Amniotic epithelial cell (primary cell): Measurements from ENCODE around the gene EMC9.
"Not testable (repeated sequence)": the region's sequence is repeated elsewhere in the genome, so short reads cannot be mapped to it uniquely, and the experiment has no call there.

Experiments
- DNase-seq: peaks from one replicate; pipeline ENCODE4 v3.0.0-alpha.2; 2010; ENCODE audit warnings: low read depth

The EMC9 gene

DNA sequence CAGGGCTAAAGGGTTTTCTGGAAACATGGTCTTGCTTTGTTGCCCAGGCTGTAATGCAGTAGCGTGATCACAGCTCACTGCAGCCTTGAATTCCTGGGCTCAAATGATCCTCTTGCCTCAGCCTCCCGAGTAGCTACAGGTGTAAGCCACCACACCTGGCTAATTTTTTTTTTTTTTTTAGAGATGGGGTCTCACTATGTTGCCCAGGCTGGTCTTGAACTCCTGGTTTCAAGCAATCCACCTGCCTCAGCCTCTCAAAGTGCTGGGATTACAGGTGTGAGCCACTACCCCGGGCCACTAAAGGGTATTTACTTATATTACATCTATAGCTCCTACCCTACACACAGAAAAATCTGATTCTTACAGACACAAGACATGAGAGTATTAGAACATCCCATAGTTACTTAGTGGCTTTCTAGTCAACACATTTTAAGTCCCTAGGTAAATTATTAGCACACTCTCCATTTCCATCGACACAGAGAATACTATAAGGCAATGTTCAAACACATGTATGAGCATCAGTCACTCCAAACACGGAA is 33.0 kb downstream of the EMC9 start:
- DNase-seq, result no peak

DNA sequence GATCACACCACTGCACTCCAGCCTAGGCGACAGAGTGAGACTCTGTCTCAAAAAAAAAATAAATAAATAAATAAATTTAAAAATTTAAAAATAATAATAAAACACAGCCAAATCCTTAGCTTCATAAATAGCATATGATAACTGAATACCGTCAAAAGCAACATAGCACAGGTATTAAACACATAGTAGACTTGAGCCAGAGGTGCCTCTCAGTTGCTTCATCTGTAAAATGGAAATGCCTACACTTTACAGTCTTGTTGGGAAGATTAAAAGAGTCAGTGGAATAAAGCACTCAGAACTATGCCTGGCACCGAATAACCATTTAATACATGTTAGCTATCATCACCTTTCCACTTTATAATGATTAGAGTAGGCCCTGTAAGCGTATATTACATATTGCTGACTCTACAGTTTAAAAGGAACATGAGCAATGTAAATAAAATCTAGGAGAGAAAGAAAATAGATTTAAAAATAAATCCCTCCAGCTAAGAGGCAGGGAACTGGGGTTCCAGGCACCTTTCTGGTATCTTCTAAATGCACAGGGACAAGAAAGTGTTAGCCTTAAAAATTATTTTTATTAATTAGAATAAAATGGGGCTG is 34.6 kb downstream of the EMC9 start:
- no peak for DNase-seq

DNA sequence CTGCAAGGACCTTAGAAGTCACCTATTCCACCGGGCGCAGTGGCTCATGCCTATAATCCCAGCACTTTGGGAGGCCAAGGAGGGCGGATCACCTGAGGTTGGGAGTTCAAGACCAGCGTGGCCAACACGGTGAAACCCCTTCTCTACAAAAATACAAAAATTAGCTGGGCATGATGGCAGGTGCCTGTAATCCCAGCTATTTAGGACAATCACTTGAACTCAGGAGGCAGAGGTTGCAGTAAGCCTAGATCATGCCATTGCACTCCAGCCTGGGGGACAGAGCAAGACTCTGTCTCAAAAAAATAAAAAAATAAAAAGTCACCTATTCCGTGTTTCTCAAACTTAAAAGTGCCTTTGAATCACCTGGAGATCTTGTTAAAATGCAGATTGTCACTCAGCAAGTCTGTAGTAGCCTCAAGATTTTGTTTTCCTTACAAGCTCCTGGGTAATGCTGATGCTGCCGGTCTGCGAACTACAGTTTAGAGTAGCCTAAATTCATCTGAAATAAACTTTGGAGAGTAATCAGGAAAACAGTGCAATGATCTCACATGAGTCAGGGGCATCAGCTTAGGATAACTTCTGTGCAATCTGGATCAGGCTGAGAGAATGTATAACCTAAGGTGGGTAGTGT is 35.7 kb downstream of the EMC9 start:
- DNase-seq, result not testable (repeated sequence)

DNA sequence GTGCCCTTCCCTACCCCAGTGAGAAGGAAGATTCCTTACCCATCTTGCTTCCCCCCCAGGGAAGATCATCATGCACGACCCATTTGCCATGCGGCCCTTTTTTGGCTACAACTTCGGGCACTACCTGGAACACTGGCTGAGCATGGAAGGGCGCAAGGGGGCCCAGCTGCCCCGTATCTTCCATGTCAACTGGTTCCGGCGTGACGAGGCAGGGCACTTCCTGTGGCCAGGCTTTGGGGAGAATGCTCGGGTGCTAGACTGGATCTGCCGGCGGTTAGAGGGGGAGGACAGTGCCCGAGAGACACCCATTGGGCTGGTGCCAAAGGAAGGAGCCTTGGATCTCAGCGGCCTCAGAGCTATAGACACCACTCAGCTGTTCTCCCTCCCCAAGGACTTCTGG is 37.9 kb downstream of the EMC9 start:
- no peak for DNase-seq

DNA sequence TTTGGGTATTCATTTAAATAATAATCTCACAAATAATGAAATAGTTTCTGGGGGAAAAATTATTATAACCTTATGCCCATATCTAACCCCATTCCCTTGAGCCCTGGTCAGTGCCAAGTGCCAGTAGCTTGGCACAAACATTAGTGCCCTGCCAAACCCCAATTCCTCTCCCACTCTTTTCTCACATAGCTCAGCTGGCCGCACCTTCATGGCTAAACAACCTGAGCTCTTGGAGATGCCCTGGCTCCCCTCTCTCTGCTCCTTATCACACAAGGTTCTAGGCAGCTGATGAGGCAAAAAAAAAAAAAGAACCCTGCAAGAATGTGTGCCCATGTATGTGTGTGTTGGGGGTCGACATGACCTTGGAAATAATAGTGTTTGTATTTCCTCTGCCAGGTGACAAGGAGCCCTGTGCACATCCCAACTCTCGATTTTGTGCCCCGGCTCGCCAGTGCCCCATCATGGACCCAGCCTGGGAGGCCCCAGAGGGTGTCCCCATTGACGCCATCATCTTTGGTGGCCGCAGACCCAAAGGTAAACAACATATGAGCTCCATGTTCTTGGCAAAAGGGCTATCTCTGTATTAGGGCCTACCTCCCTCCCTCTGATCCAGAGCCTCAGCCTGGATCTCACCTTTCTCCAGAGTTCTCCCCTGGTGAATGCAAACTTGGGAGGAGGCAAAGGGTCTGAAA is 38.9 kb downstream of the EMC9 start:
- no peak for DNase-seq

DNA sequence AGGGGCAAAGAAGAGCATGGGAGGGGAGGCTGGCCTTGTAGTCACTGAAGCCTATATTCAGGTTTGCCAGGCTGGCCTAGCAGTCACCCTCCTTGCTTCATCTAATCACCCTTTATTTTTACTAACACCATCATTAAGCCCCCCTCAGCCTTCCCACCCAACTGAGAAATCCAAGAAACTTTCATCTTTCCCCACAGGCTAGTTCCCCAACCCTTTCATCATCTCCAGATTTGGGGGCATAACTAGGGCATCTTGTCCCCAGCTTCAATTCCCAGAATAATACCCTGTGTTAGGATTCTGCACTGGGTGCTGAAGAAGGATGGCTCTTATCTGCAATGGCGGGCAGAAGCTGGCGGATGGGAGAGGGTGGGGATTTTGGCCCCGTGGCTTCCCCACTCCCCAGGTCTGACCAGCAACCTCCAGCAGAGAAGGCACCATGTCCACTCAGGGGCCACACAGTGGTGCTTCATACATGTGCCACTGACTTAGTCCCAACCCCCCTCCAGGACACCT is 40.4 kb downstream of the EMC9 start:
- DNase-seq, result no peak

GRCh38 chr14:24100197-24100981 is 41.0 kb downstream of the EMC9 start:
- DNase-seq, result peak; percentile 21

DNA sequence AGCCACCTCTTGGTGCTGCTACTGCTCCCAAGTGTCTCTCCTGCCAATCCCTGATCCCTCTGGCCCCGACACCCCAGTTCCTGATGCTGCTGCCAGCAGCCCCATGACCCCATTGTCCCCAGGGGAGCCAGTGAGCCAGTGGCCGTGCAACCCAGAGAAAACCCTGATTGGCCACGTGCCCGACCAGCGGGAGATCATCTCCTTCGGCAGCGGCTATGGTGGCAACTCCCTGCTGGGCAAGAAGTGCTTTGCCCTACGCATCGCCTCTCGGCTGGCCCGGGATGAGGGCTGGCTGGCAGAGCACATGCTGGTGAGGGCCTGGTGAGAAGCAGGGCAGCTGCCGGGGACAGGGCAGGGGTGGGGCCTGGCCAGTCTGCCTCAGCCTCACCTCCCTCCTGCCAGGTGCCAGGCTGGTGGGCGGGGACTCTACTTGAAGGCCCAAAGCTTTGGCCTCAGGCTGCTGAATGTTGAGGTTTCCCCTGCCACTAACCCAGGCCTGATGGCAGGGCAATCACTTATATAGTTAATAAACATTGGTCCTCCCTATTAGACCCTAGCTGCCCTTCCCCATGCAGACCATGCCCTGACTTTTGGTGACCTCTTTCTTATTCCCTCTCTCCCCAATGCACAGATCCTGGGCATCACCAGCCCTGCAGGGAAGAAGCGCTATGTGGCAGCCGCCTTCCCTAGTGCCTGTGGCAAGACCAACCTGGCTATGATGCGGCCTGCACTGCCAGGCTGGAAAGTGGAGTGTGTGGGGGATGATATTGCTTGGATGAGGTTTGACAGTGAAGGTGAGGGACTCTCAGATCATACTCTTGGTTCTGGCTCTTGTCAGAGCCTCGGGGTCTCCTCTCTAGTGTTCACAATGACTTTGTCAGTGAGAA is 42.2 kb downstream of the EMC9 start:
- no peak for DNase-seq

GRCh38 chr14:24098229-24098926 is 43.0 kb downstream of the EMC9 start:
- no peak for DNase-seq

GRCh38 chr14:24096545-24097181 is 44.7 kb downstream of the EMC9 start:
- no peak for DNase-seq

GRCh38 chr14:24095271-24096068 is 45.9 kb downstream of the EMC9 start:
- peak; percentile 62 for DNase-seq

DNA sequence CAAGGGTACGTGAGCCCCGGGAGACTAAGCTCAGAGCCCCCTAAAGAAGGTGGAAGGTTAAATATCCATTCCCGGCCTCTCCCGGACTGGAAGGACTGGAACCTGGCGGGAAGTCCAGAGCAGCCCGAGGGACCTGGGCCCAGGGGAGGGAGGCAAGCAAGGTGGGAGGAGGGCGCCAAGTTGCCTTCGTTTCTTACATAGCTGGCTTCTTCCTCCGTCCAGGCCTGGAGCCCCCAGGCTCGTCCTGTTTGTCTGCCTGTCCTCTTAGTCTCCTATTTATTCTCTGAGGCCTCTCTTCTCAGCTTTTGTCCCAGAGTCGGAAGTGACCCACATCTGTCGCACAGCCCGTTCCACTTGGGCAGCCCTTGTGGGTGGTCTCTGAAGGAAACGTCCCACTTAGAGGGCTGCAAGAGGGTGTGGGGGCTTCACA is 46.5 kb downstream of the EMC9 start:
- no peak for DNase-seq

DNA sequence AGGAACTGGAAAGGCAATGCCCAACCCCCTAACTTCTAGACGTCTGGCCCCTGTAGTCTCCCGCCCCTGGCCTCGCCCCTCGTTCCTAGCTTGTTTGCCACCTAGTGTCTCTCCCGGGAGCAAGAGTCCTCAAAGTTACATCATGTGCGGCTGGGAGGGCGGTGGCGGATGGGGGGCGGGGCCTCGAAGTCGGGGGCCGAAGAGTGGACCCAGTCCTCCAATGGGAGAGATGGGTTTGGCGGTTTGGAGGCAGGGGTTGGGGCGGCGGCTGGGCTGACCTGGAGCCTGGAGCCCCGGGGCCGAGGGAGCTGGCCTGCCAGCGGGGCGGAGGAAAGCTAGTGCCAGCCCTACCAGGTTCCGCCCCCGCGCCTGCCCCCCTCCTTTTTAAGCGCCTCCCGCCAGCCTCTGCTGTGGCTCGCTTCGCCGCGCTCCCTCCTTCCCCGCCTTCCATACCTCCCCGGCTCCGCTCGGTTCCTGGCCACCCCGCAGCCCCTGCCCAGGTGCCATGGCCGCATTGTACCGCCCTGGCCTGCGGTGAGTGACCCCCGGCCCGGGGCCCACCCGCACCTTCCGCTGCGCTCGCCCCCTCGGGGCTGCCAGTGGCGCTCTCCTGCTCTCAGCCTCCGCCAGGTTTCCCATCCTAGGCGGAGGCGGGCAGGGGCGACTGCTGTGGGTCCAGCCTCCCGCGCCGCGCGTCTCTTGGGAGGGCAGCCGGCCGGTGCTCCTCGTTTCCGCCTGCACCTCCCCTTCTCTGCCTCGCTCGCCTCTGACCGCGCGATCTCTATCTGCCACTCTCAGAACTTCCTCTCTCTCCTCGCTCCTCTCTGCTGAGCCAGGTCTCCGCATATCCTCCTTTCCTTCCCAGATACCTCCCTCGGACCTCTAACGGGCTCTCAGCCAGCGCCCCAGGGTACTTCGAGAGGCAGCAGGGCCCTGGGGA is 47.2 kb downstream of the EMC9 start, which contains the start of gene PCK2:
Gene PCK2, plus strand, starts transcription at position 411 of the 940 bp plus-strand sequence. Its CDS starts 95 bp downstream, at position 506.
- peak; percentile 72 for DNase-seq

DNA sequence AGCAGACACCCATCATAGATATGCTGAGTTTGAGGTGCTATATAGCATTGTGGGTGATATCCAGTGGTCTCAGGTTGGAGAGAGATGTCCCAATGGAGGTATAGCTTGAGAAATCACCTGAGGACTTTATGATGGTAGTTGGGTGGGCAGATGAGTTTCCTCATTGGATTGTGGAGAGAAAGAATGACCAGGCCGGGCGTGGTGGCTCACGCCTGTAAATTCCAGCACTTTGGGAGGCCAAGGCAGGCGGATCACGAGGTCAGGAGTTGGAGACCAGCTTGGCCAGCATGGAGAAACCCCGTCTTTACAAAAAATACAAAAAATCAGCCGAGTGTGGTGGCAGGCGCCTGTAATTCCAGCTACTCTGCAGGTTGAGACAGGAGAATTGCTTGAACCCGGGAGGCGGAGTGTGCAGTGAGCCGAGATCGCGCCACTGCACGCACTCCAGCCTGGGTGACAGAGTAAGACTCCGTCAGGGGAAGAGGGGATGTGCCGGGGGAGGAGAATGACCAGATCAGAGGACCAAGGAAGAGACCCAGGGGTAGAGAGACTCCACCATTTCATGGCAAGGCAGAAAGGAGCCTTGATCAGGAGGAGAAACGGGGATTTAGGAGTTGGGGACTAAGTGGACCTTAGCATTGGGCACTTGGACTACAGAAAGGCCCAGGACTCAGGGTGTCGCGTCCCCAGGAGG is 48.0 kb downstream of the EMC9 start:
- no peak for DNase-seq

- DNase-seq, result no peak
These were observed 48.7 kb downstream of the EMC9 start for GRCh38 chr14:24092505-24093206.

GRCh38 chr14:24092110-24092504 is 49.3 kb downstream of the EMC9 start:
- DNase-seq, result no peak

- DNase-seq, result no peak
These were observed 51.5 kb downstream of the EMC9 start for GRCh38 chr14:24089890-24090289.
